ENCODE results near the gene MBNL3.

MBNL3 gene

DNA sequence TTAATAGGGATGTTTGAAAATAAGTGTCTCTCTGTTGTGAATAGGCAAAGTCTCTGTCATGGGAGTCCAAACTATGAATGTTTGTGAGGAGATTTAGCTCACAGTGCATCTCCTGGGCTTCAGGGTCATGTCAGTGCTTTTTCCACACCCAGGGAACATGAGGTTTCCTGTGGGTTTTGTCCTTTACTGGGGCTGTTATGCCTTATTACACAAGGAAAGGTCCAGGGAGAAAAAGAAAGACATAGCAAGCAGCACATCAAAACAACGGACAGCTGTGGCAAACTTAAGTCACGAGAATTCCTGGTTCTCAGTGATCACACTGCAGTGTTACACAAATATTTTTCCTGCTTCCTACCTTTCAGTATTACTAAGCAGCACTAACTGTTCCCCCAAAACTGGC is 99.4 kb downstream of the MBNL3 start:
- H3K27me3 ChIP-seq (ENCODE audit: control insufficient read depth in 2 of 2, insufficient read depth in 2 of 2, low read length in 2 of 2) = peaks cover 0 to 3% of the 10 kb centered on the region in 2 donors

GRCh38 chrX:132388371-132388770 is 100.5 kb downstream of the MBNL3 start:
- peaks cover 0 to 3% of the 10 kb centered on the region in 2 donors for H3K27me3 ChIP-seq (ENCODE audit: control insufficient read depth in 2 of 2, insufficient read depth in 2 of 2, low read length in 2 of 2)
- no peaks in the 10 kb centered on the region for H3K36me3 ChIP-seq (ENCODE audit: control insufficient read depth in 2 of 2, insufficient read depth in 2 of 2, low read length in 2 of 2)
- no peak overlapping the region for H3K4me3 ChIP-seq (ENCODE audit: low read length in 2 of 2)

More for the DNA sequence above, 99.4 kb downstream of the MBNL3 start:
- Histone ChIP-seq H3K4me3 (ENCODE audit: low read length in 2 of 2) (no peak overlapping the region), H3K9ac (ENCODE audit: low read depth in 1 of 2, low read length in 2 of 2) (no peak overlapping the region), H3K36me3 (ENCODE audit: control insufficient read depth in 2 of 2, insufficient read depth in 2 of 2, low read length in 2 of 2) (no peaks in the 10 kb centered on the region), H3K4me1 (ENCODE audit: control insufficient read depth in 2 of 2, insufficient read depth in 2 of 2, low read length in 2 of 2) (no peaks in the 10 kb centered on the region), H3K27ac (ENCODE audit: low read depth in 2 of 2, low read length in 2 of 2) (no peak overlapping the region), H3K9me3 (ENCODE audit: control insufficient read depth in 2 of 2, low read length in 2 of 2) (no peaks in the 10 kb centered on the region)

GRCh38 chrX:132384301-132384700 is 104.5 kb downstream of the MBNL3 start:
- H3K4me3 ChIP-seq (ENCODE audit: low read length in 2 of 2) = no peak overlapping the region
- peaks cover 0 to 5% of the 10 kb centered on the region in 2 donors for H3K27me3 ChIP-seq (ENCODE audit: control insufficient read depth in 2 of 2, insufficient read depth in 2 of 2, low read length in 2 of 2)

More at GRCh38 chrX:132388371-132388770, 100.5 kb downstream of the MBNL3 start:
- H3K27ac ChIP-seq (ENCODE audit: low read depth in 2 of 2, low read length in 2 of 2) = no peak overlapping the region
- no peak overlapping the region for H3K9ac ChIP-seq (ENCODE audit: low read depth in 1 of 2, low read length in 2 of 2)
- H3K9me3 ChIP-seq (ENCODE audit: control insufficient read depth in 2 of 2, low read length in 2 of 2) = no peaks in the 10 kb centered on the region
- no peaks in the 10 kb centered on the region for H3K4me1 ChIP-seq (ENCODE audit: control insufficient read depth in 2 of 2, insufficient read depth in 2 of 2, low read length in 2 of 2)

DNA sequence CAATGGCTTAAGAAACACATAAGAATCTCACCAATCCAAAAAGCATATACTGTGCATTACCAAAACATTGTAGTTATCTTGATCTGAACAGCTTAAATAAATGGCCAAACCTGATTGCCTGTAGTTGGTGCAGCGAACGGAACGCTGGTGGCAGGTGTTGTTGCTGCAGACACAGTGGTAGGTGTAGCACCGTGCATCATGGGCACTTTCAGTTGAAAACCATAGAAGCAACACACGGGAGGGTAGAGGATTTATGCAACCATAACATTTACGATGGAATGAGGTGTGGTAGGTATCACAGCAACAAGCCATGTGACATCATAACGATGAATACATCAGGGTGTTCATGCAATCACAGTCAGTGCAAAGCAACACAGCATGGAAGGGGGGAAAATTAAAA is 106.8 kb downstream of the MBNL3 start:
- Histone ChIP-seq H3K36me3 (ENCODE audit: control insufficient read depth in 2 of 2, insufficient read depth in 2 of 2, low read length in 2 of 2) (no peaks in the 10 kb centered on the region), H3K27ac (ENCODE audit: low read depth in 2 of 2, low read length in 2 of 2) (no peak overlapping the region), H3K9me3 (ENCODE audit: control insufficient read depth in 2 of 2, low read length in 2 of 2) (no peaks in the 10 kb centered on the region), H3K4me3 (ENCODE audit: low read length in 2 of 2) (no peak overlapping the region), H3K27me3 (ENCODE audit: control insufficient read depth in 2 of 2, insufficient read depth in 2 of 2, low read length in 2 of 2) (peaks cover 0 to 2% of the 10 kb centered on the region in 2 donors), H3K4me1 (ENCODE audit: control insufficient read depth in 2 of 2, insufficient read depth in 2 of 2, low read length in 2 of 2) (no peaks in the 10 kb centered on the region), H3K9ac (ENCODE audit: low read depth in 1 of 2, low read length in 2 of 2) (no peak overlapping the region)

More at GRCh38 chrX:132384301-132384700, 104.5 kb downstream of the MBNL3 start:
- Histone ChIP-seq H3K27ac (ENCODE audit: low read depth in 2 of 2, low read length in 2 of 2) (no peak overlapping the region), H3K9ac (ENCODE audit: low read depth in 1 of 2, low read length in 2 of 2) (no peak overlapping the region), H3K4me1 (ENCODE audit: control insufficient read depth in 2 of 2, insufficient read depth in 2 of 2, low read length in 2 of 2) (no peaks in the 10 kb centered on the region), H3K36me3 (ENCODE audit: control insufficient read depth in 2 of 2, insufficient read depth in 2 of 2, low read length in 2 of 2) (no peaks in the 10 kb centered on the region), H3K9me3 (ENCODE audit: control insufficient read depth in 2 of 2, low read length in 2 of 2) (no peaks in the 10 kb centered on the region)

DNA sequence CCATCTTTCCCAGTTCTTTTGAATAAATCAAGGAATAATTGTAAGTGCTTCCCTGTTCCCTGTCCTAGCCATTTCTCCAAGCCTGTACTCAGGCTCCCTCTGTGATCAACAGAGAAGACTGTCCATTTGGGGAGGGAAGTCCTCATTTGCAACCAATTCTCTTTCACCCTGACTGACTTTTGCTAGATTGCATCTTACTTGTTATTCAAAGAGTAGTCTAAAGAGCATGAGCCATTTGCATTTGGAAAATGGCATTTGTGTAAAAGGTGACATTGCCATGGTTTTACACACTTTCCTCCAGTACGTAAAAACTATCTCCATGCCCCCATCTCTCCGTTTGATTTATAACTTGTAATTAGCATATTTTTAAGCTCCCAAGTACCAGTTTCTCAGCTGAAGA is 110.6 kb downstream of the MBNL3 start:
- Histone ChIP-seq H3K9me3 (ENCODE audit: control insufficient read depth in 2 of 2, low read length in 2 of 2) (no peaks in the 10 kb centered on the region), H3K36me3 (ENCODE audit: control insufficient read depth in 2 of 2, insufficient read depth in 2 of 2, low read length in 2 of 2) (no peaks in the 10 kb centered on the region), H3K4me1 (ENCODE audit: control insufficient read depth in 2 of 2, insufficient read depth in 2 of 2, low read length in 2 of 2) (no peaks in the 10 kb centered on the region)

GRCh38 chrX:132375941-132376340 is 112.9 kb downstream of the MBNL3 start:
- no peak overlapping the region for H3K4me3 ChIP-seq (ENCODE audit: low read length in 2 of 2)

More for the DNA sequence above, 110.6 kb downstream of the MBNL3 start:
- Histone ChIP-seq H3K27ac (ENCODE audit: low read depth in 2 of 2, low read length in 2 of 2) (no peak overlapping the region), H3K9ac (ENCODE audit: low read depth in 1 of 2, low read length in 2 of 2) (no peak overlapping the region), H3K4me3 (ENCODE audit: low read length in 2 of 2) (no peak overlapping the region), H3K27me3 (ENCODE audit: control insufficient read depth in 2 of 2, insufficient read depth in 2 of 2, low read length in 2 of 2) (peaks cover 0 to 6% of the 10 kb centered on the region in 2 donors)

GRCh38 chrX:132373610-132374009 is 115.2 kb downstream of the MBNL3 start:
- Histone ChIP-seq H3K4me1 (ENCODE audit: control insufficient read depth in 2 of 2, insufficient read depth in 2 of 2, low read length in 2 of 2) (no peaks in the 10 kb centered on the region), H3K4me3 (ENCODE audit: low read length in 2 of 2) (no peak overlapping the region), H3K9me3 (ENCODE audit: control insufficient read depth in 2 of 2, low read length in 2 of 2) (no peaks in the 10 kb centered on the region), H3K36me3 (ENCODE audit: control insufficient read depth in 2 of 2, insufficient read depth in 2 of 2, low read length in 2 of 2) (no peaks in the 10 kb centered on the region), H3K27ac (ENCODE audit: low read depth in 2 of 2, low read length in 2 of 2) (no peak overlapping the region), H3K27me3 (ENCODE audit: control insufficient read depth in 2 of 2, insufficient read depth in 2 of 2, low read length in 2 of 2) (peaks cover 0 to 4% of the 10 kb centered on the region in 2 donors), H3K9ac (ENCODE audit: low read depth in 1 of 2, low read length in 2 of 2) (no peak overlapping the region)

More at GRCh38 chrX:132375941-132376340, 112.9 kb downstream of the MBNL3 start:
- no peaks in the 10 kb centered on the region for H3K9me3 ChIP-seq (ENCODE audit: control insufficient read depth in 2 of 2, low read length in 2 of 2)
- peaks cover 0 to 6% of the 10 kb centered on the region in 2 donors for H3K27me3 ChIP-seq (ENCODE audit: control insufficient read depth in 2 of 2, insufficient read depth in 2 of 2, low read length in 2 of 2)
- no peak overlapping the region for H3K27ac ChIP-seq (ENCODE audit: low read depth in 2 of 2, low read length in 2 of 2)
- no peaks in the 10 kb centered on the region for H3K36me3 ChIP-seq (ENCODE audit: control insufficient read depth in 2 of 2, insufficient read depth in 2 of 2, low read length in 2 of 2)
- no peak overlapping the region for H3K9ac ChIP-seq (ENCODE audit: low read depth in 1 of 2, low read length in 2 of 2)
- H3K4me1 ChIP-seq (ENCODE audit: control insufficient read depth in 2 of 2, insufficient read depth in 2 of 2, low read length in 2 of 2) = no peaks in the 10 kb centered on the region

GRCh38 chrX:132369617-132370326 is 119.1 kb downstream of the MBNL3 start:
- H3K27ac ChIP-seq (ENCODE audit: low read depth in 2 of 2, low read length in 2 of 2) = no peak overlapping the region
- H3K9me3 ChIP-seq (ENCODE audit: control insufficient read depth in 2 of 2, low read length in 2 of 2) = no peaks in the 10 kb centered on the region
- peaks cover 0 to 4% of the 10 kb centered on the region in 2 donors for H3K27me3 ChIP-seq (ENCODE audit: control insufficient read depth in 2 of 2, insufficient read depth in 2 of 2, low read length in 2 of 2)
- no peaks in the 10 kb centered on the region for H3K4me1 ChIP-seq (ENCODE audit: control insufficient read depth in 2 of 2, insufficient read depth in 2 of 2, low read length in 2 of 2)
- H3K9ac ChIP-seq (ENCODE audit: low read depth in 1 of 2, low read length in 2 of 2) = no peak overlapping the region
- H3K4me3 ChIP-seq (ENCODE audit: low read length in 2 of 2) = no peak overlapping the region
- H3K36me3 ChIP-seq (ENCODE audit: control insufficient read depth in 2 of 2, insufficient read depth in 2 of 2, low read length in 2 of 2) = no peaks in the 10 kb centered on the region

DNA sequence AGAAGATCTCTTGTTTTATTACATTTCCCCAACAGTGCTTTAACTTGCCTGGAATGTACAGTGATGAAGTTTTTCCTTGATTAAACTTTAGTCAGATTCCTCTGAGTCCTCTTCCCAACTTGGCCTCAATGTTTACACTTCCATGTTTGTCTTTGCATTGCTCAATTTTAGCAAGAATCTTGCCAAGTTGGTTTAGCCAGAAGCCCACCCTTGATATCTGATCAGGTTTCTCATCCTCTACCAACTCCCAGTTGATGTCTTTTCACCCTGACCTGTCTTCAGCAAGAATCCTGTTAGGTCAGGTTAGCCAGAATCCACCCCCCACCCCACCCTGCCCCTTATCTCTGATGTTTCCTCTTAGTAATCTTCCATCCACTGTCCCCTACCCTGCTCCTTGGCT is 120.9 kb downstream of the MBNL3 start:
- no peaks in the 10 kb centered on the region for H3K27me3 ChIP-seq (ENCODE audit: control insufficient read depth in 2 of 2, insufficient read depth in 2 of 2, low read length in 2 of 2)
- H3K4me1 ChIP-seq (ENCODE audit: control insufficient read depth in 2 of 2, insufficient read depth in 2 of 2, low read length in 2 of 2) = no peaks in the 10 kb centered on the region
- no peaks in the 10 kb centered on the region for H3K36me3 ChIP-seq (ENCODE audit: control insufficient read depth in 2 of 2, insufficient read depth in 2 of 2, low read length in 2 of 2)
- H3K27ac ChIP-seq (ENCODE audit: low read depth in 2 of 2, low read length in 2 of 2) = no peak overlapping the region
- H3K9me3 ChIP-seq (ENCODE audit: control insufficient read depth in 2 of 2, low read length in 2 of 2) = no peaks in the 10 kb centered on the region
- H3K4me3 ChIP-seq (ENCODE audit: low read length in 2 of 2) = no peak overlapping the region
- H3K9ac ChIP-seq (ENCODE audit: low read depth in 1 of 2, low read length in 2 of 2) = no peak overlapping the region

DNA sequence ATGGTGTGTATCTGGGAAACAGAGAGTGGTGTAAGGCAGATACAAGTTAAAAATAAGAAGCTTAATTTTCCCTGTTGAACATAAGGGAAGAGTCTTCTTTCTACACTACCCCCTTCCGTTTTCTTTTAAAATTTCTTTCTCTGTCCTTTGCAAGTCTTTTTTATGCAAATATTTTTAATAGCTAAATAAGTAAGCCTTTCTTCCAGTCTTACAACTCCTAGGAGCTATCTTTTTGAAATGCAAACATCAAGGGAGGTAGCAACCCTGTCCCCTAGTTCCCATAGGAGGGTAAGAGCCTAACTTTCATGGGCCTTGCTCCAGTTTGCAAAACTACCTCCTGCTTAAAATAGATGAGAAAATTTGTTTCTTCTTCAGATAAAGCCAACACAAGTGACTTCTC is 121.5 kb downstream of the MBNL3 start:
- H3K9ac ChIP-seq (ENCODE audit: low read depth in 1 of 2, low read length in 2 of 2) = no peak overlapping the region
- H3K27ac ChIP-seq (ENCODE audit: low read depth in 2 of 2, low read length in 2 of 2) = no peak overlapping the region
- H3K9me3 ChIP-seq (ENCODE audit: control insufficient read depth in 2 of 2, low read length in 2 of 2) = no peaks in the 10 kb centered on the region
- H3K4me3 ChIP-seq (ENCODE audit: low read length in 2 of 2) = no peak overlapping the region
- no peaks in the 10 kb centered on the region for H3K4me1 ChIP-seq (ENCODE audit: control insufficient read depth in 2 of 2, insufficient read depth in 2 of 2, low read length in 2 of 2)
- H3K27me3 ChIP-seq (ENCODE audit: control insufficient read depth in 2 of 2, insufficient read depth in 2 of 2, low read length in 2 of 2) = no peaks in the 10 kb centered on the region
- H3K36me3 ChIP-seq (ENCODE audit: control insufficient read depth in 2 of 2, insufficient read depth in 2 of 2, low read length in 2 of 2) = no peaks in the 10 kb centered on the region

Data from mucosa of rectum (tissue), 2 donors.